ENCODE data around the gene KSR1. TPM values are rescaled to one million over a fixed set of nuclear protein-coding genes. Genes with fewer than 3 reads are reported as not detected.

KSR1 gene
- total and polyA plus RNA-seq, 10 of the 15 experiments (the other 5 are each of a cell fraction or from before 2014, with no cell fraction given), result 0.97 to 66.6 (median 22.9) TPM

GRCh38 chr17:27429666-27430382, 26.4 kb upstream of the KSR1 start (continued):
- TF ChIP-seq USF2 (IDR thresholded peaks at IDR 0.05; ENCODE audit: borderline replicate concordance, low read depth, low read length), result no peak

GRCh38 chr17:27430383-27430840, 25.8 kb upstream of the KSR1 start:
- no peak for DNase-seq (ENCODE audit: low read depth, low spot score)
- ChIA-PET POLR2A (no interaction called here), CTCF (interaction anchor here (2.8 kb wide), 1 partner anchor 169 kb away, joined by 9 read pairs; no protein-coding TSS in a partner anchor), RAD21 (ENCODE audit: unreplicated experiment) (no interaction called here), SMC1A (ENCODE audit: uncharacterized antibody, unreplicated experiment) (no interaction called here)
- no peak overlapping the region for H2AFZ ChIP-seq (ENCODE audit: control insufficient read depth, low read depth, low read length)
- intact Hi-C loops (cut with micrococcal nuclease; ENCODE audit: unreplicated experiment), result no loop called here
- TF ChIP-seq ATF2 (IDR thresholded peaks at IDR 0.05; ENCODE audit: low read length) (no peak), HCFC1 (IDR thresholded peaks at IDR 0.05; ENCODE audit: low read length) (no peak), HDGF (IDR thresholded peaks at IDR 0.05) (no peak), POU2F2 (IDR thresholded peaks at IDR 0.05; ENCODE audit: borderline replicate concordance, low read depth, low read length) (no peak), NKRF (conservative IDR thresholded peaks at IDR 0.05) (no peak)
- FAIRE-seq, result no peak
- H3K9ac ChIP-seq (ENCODE audit: control insufficient read depth, insufficient read depth, low read length), result no peak overlapping the region
- 52% methylated on average over 7 of the region's 7 CpGs for WGBS (ENCODE audit: insufficient coverage, insufficient replicate concordance, low lambda C conversion rate, missing lambda C conversion rate)
- in situ Hi-C loops (cut with MboI), result no loop called here
- H3K9me3 ChIP-seq (replicated peaks; ENCODE audit: control insufficient read depth, insufficient read depth, low read length), result no peaks in the 10 kb centered on the region
- no peak overlapping the region for H3K4me2 ChIP-seq (ENCODE audit: control insufficient read depth, insufficient read depth)
- H3K36me3 ChIP-seq (ENCODE audit: control insufficient read depth in 2 of 2, insufficient read depth in 2 of 2, low read length in 1 of 2), result no peaks in the 10 kb centered on the region
- no peaks in the 10 kb centered on the region for H3K79me2 ChIP-seq (ENCODE audit: control insufficient read depth, insufficient read depth, low read length)
- H3K4me3 ChIP-seq, result no peak overlapping the region
- no peaks in the 10 kb centered on the region for H3K27me3 ChIP-seq (replicated peaks in 1 of 2; ENCODE audit: control insufficient read depth in 2 of 2, insufficient read depth in 2 of 2, low read length in 1 of 2)
- no TSS peak for BruUV-seq (replicated peaks)
- ATAC-seq, result no peak
- no peaks in the 10 kb centered on the region for H3K4me1 ChIP-seq (ENCODE audit: control insufficient read depth, insufficient read depth, low read length)
- no peak overlapping the region for H3K27ac ChIP-seq (ENCODE audit: control insufficient read depth, insufficient read depth)
- no peaks in the 10 kb centered on the region for H4K20me1 ChIP-seq (ENCODE audit: control insufficient read depth, insufficient read depth)

Measured in GM12878 (cell line).